Right ventricle myocardium inferior (tissue), 1 donor: ENCODE results near the gene HOXA7. TPM values are rescaled to one million over a fixed set of nuclear protein-coding genes. Genes with fewer than 3 reads are reported as not detected.

Source experiments
- ATAC-seq: fragments of 200-7000 bp; cut with Tn5 transposase; one replicate; pipeline ENCODE4 v1.9.1; 2020; ENCODE audit warnings: mild to moderate bottlenecking, moderate library complexity
- DNase-seq: peaks from one replicate; pipeline ENCODE4 v3.0.0; 2021; ENCODE audit errors: missing footprints
- intact Hi-C: fragments of 100-400 bp; cut with DNase I; formaldehyde crosslinking; loops from one replicate; pipeline ENCODE4 v1.11.0; 2022
- total RNA-seq: library from RNA; stranded (reverse); fragmentation: NEBNext Ultra II Directional; extraction: Animal tissue kit (Norgen Biotek cat#: 25700); gene quantifications from one replicate; pipeline ENCODE4 v1.2.1, GENCODE V29; 2021
- donor health status: DM: no; HTN: yes; CAD: no; lungs with severe emphysema.

Gene HOXA7
- total RNA-seq, 1 donor from 2014 or later: not detected

DNA sequence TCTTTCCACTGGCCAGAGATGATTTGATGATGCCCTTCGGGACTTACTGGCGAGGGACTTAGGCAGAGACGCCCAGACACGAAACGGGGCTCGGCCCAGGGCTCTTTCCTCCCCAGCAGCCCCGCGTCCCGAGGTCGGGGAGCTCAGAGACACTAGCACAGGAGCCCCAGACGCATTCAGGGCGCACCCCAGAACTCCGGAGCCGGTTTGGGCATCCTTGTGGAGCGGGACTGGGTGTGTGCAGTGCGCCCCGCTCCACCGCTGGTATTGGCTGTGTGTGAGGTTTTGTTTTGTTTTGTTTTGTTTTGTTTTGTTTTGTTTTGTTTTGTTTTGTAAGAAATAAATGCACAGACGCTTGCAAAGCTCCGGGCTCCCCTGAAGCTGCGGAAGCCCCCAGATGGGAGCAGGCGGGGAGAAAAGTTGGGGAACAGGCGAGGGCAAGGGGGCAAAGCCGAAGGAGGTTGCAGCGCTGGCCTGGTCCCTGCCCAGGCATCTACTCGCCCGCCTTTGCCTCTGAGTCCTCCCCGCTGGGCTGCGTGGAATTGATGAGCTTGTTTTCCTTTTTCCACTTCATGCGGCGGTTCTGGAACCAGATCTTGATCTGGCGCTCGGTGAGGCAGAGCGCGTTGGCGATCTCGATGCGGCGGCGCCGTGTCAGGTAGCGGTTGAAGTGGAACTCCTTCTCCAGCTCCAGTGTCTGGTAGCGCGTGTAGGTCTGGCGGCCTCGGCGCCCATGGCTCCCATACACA is 11.1 kb downstream of the HOXA7 start:
- ATAC-seq: no peak
- intact Hi-C loops: no loop called here
- DNase-seq: no peak

DNA sequence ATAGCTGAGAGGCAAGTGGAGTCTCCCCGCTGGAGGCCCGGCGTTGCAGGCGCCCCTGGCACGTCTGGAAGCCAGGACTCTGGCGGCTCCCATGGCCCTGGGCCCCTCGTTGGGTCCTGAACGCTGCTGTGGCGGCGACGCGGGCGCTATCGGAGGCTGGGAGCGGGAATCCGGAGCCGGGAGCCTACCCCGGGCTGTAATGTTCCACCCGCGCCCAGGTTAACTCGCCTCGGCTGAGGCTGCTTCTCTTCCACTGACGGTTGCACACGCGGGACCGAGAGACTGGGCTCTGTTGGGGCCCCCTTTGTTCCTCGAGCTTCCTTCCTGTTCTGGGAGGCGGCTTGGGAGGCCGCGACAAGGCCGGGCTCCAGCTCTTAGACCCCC is 11.7 kb downstream of the HOXA7 start:
- intact Hi-C loops: no loop called here
- no peak for DNase-seq
- no peak for ATAC-seq

DNA sequence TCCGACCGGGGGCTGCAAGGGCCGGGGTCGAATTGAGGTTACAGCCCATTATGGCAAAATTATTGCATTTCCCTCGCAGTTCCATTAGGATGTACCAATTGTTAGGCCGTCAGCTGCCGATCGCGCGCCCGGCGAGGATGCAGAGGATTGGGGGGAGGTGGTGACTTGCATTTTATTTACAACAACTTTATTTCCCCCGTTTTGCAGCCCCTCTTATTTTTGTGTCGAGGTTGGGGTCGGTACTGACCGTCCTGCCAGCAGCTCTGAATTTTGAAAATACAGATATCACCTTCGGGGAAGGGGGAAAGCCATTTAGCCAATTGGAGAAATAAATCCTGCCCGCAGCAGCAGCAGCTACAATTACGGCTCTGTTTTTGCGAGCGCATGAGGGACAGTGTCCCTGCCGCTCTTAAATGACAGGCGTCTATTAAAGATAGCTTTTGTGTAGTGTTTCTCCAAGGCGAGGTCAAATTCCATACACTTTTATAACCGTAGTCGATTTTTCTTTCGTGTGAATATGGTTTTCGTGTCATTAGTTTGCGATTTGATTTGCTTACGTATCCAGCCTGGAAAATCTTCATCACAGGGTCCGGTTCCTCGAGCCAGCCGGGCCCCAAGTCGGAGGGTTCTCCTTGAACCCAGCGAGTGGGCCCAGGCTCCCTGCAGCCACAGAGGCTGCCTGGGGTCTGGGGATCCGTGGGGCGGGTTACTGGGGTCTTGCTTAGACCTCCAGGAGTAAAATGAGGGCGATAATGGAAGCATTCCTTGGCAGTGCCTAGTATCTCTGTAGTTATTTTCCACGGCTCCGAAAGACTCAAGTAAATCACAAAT is 12.3 kb downstream of the HOXA7 start:
- intact Hi-C loops: no loop called here
- DNase-seq (no peak), ATAC-seq (no peak)

DNA sequence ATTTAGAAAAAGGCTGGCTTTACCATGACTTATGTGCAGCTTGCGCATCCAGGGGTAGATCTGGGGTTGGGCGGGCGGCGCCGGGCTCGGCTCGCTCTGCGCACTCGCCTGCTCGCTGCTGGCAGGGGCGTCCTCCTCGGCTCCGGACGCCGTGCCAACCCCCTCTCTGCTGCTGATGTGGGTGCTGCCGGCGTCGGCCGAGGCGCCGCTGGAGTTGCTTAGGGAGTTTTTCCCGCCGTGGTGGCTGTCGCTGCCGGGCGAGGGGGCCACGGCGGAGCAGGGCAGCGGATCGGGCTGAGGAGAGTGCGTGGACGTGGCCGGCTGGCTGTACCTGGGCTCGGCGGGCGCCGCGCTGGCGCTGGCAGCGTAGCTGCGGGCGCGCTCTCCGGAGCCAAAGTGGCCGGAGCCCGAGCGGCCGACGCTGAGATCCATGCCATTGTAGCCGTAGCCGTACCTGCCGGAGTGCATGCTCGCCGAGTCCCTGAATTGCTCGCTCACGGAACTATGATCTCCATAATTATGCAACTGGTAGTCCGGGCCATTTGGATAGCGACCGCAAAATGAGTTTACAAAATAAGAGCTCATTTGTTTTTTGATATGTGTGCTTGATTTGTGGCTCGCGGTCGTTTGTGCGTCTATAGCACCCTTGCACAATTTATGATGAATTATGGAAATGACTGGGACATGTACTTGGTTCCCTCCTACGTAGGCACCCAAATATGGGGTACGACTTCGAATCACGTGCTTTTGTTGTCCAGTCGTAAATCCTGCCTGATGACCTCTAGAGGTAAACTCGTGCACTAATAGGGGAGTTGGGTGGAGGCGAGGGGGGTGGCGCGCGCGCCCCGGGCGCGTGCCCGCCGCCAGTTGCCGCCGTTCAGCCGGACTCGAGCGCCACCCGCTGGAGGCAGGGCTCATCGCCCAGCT is 13.2 kb downstream of the HOXA7 start, which contains the start of gene HOXA5:
HOXA5 (minus strand) TSS at position 659 of the 927 bp plus-strand sequence; CDS start at position 585, 74 bp downstream.
- intact Hi-C loops: no loop called here
- ATAC-seq (no peak), DNase-seq (no peak)

DNA sequence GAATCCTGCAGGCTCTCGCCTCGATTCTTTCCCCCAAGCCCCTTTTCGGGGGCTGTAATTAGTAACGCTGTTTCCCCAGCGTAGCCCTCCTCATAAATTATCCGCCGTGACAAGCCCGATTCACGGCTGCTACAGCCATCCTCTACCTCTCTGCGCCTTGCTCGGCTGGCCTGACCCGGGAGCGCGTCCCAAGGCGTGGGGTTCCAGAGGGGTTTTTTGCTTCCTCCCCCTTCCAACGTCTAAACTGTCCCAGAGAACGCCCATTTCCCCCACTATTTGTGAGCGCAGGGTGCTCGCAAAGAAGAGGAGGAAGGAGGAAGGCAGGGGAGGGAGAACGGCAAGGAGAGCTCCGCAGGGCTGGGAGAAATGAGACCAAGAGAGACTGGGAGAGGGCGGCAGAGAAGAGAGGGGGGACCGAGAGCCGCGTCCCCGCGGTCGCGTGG is 13.9 kb downstream of the HOXA7 start:
- ATAC-seq (no peak), DNase-seq (no peak)
- intact Hi-C loops: no loop called here

DNA sequence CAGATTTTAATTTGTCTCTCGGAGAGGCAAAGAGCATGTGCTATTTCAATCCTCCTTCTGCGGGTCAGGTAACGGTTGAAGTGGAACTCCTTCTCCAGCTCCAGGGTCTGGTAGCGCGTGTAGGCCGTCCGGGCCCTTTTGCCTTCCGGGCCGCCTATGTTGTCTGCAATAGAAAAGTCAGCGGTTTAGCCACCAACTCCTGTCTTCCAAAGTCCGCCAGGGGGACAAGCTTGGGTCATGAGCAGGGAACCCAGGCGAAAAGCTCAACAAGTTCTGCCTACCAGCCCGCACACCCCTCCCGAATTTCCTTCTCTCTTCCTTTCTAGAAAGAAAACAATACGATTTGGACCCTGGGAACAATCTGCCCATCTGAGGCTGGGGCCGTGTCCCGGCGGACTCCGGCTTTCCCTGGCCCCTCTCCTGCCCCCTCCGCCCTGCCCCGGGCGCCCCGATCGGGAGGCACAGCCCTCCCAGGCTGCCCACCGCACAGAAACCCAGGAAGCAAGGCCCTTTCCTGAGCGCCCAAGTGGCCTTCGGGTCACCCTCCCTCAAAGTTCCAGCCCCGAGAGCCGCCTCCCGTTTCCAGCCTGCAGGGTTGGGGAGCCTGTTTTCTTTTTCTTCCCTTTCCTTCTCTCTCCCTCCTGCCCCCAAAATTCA is 14.4 kb downstream of the HOXA7 start:
- intact Hi-C loops: no loop called here
- DNase-seq: no peak

DNA sequence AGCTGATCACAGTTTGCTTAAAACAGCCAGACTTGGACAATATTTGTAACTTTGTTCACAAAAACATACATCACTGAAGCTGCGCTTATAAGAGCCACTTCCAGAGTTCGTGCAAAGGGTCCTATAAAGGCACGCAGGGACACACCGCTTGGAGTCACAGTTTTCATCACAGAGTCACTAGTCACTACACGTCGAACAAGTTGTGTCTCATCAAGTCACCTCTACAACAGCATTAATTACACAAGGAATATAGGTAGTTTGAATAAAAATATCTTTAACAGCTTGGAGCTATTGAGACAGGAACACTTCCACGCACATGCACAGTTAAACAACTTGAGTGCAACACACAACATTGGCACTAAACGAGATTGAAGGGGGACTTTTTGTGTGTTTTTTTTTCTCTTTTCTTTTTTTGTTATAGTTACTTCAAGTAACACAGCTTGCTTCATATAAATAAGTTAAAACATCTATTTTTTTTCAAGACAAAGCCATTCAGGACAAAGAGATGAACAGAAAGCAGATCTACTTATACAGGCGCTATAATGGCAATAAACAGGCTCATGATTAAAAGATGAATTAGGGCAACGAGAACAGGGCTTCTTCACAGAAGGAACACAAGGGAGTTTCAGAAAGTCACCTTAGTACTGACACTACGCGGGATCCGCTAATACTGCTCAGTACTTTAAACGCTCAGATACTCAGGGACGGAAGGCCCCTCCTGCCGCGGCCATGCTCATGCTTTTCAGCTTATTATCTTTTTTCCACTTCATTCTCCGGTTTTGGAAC is 15.1 kb downstream of the HOXA7 start:
- ATAC-seq (no peak), DNase-seq (no peak)
- intact Hi-C loops: no loop called here

More for the DNA sequence above, 14.4 kb downstream of the HOXA7 start:
- no peak for ATAC-seq

DNA sequence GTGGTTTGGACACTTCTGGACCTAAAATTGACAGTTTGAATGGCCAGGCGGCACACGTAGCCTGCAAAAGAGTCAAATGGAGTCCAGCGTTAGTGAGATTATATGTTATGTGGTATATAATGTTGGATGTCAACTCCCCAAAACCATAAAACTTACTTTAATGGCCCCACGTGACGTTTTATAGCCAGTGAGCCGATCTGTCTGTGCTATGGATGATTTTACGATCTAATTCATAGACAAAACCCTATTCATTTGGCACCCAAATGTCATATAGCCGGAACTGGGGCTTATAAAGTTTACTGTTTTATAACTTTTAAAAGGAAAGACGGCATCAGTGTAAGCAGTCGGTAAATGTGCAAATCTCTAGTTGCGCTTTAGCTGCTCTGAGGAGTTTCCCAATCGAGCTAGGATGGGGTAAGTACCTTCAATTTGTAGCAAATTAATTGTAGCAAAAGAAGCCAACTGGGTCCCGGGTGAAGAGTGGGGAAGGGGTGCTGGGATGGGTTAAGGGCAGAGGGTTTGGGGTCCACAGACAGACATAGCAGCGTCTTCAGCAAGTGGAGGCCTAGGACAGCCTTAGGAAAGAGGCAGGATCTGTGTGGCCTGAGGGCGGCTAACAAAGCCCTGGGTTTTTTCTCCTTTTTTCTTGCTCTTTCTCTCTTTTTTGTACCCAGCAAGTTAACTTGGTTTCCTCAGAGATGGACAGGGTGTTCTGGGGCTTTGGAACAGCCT is 16.2 kb downstream of the HOXA7 start:
- intact Hi-C loops: no loop called here
- DNase-seq (no peak), ATAC-seq (no peak)

DNA sequence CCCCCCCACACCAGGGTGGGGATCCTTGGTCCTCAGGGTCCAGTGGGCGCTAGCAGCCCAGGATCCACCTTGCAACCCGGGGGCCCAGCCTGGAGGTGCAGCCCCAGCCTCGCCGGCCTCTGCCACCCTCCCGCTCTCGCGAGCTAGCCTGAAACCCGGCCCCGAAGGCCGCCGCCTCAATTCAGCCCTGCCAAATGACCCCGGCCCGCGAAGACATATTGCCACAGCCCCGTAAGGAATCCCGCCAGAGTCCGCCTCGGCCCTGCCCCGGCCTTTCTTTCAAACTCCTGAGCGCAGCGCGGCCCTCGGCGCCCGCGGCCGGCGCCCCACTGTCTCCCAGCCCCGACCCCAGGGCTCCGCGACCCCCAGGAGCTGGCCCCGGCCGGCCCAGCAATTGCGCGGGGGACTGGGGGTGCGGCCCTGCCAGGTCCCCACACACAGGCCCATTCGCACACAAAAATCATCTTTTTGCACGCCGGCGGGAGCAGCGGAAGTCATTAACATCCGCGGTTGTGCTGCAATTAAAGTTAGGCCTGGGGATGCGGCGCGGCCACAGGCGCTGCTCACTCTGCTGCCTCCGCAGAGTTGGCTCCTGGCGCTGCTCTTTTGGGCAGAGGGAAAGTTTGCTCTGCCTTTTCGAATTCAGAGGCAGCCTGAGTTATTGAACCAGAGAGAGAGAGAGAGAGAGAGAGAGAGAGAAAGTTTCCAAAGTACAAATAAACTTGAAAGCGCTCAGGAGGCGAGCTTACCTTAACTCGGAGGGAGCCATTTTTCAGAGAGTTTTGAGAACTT is 16.9 kb downstream of the HOXA7 start:
- no peak for DNase-seq
- ATAC-seq: no peak
- intact Hi-C loops: no loop called here

DNA sequence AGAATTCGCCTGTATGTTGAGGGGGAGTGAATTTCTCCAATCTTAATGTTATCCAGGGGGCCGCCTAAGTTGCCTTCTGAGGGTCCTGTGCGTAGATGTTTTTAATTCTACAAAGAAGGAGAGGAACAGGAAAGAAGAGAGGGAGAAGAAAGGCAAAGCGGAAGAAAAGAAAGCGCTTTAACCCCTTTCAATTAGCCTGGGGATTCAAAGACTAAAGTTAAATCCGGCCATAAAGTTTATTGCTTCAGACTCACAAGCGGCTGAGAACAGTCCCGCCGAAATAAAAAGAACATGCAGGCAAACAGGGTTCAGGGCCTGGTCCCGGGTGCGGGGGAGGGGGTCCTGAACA is 17.5 kb downstream of the HOXA7 start:
- no peak for ATAC-seq

DNA sequence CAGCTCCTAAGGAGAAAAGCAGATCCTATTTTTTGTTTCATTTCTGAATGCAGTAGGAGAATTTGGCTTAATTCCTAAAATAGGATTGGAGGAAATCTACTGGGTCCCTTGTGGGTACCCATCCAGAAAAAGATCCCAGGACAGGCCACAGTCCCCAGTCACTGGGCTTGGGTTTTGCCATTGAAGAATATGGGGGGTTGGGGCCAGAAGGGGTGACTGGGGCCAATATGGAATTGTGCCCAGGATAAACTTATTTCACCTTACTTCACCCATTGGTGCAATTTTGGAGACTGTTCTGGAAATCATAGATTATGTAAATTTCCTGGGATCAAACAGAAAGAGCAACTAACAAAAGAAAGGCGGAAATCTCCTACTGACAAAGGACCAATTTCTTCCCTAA is 18.0 kb downstream of the HOXA7 start:
- DNase-seq (no peak), ATAC-seq (no peak)
- intact Hi-C loops: no loop called here

More for the DNA sequence above, 17.5 kb downstream of the HOXA7 start:
- intact Hi-C loops: no loop called here
- DNase-seq: no peak

DNA sequence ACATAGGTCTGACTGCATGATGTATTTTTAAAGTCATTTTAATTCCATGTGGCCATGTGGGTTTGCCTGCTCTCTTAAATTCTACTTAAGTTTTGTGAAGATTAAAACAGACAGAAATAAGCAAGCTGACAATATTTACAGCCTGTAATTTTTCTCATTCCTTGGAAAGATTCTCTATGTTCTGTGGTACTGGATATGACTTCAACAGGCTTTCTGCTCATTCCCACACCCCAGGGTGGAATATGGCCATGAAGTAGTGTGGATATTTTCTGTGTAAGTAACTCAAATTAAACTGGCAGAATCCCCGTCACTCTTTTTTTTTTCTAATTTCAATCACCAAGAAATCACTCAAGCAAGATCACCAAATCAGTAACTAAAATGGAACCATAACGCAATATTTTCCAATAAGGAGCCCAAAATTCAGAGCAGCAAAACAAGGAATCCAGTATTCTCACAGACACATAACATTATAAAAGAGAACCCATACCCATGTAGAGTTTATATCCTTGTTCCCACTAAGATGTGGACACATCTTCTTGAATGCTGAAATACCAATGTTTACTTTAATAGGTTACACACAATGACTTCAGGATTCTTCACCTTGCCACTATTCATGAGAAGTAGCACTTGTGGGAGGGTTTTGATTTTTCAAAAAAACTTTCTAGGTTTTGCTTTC is 18.7 kb downstream of the HOXA7 start:
- intact Hi-C loops: no loop called here
- DNase-seq (no peak), ATAC-seq (no peak)

DNA sequence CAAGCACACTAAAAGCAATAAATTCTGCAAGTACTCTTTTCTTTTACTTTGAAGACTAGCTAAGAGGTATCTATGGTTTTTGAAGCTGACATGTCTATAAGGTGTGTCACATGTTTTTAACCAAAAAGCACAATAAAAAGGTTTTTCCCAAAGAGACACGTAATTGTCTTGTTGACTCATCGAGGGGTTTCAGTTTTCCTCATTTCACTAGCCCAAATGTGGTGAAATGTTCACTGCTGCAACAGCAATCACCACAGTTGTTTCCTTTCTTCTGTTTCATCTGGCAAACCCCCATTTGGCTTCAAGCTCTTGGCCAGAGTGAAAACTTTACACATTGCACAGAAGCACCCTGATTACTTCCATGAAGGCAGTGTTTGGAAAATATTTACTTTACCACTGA is 22.1 kb downstream of the HOXA7 start:
- DNase-seq: no peak
- ATAC-seq: no peak
- intact Hi-C loops: no loop called here

DNA sequence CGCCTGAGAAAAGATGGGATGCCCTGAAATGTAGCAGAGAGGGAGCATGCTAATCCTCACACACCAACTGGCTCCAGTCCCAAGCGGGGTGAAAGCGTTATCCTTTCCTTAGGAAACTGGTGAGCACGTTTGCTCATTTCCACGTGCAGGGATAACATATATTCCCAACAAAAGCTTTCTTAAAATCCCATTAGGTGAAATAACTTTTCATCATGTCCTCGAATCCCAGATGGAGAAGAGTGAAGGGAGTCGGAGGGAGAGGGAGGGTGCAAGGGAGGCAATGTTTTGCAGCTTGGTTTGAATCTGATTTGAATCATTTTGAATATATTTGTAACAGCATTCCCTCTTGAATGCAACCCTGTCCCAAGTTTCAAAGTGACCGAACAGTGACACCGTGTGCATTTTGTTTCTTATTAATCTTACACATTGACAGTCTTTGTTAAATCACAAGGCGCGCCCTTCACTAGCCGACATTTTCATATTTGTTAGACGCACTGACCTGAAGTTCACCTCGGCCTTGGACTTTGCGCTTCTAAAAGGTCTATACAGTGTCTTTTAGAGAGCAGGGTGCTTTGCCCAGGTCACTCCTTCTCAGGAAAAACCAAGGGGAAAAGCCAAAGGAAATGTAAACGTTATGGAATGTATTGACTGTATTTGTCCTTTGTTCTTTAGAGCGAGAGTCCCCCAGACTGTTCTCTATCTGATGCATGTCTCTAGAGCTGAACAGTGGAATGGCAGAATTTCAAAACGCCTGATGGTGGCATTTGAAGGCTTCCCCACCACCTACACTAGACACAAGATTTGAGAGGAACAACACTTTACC is 22.9 kb downstream of the HOXA7 start:
- DNase-seq: no peak
- ATAC-seq: no peak
- intact Hi-C loops: loop anchor here (2.0 kb wide), 1 partner anchor 279 kb away; no protein-coding TSS in a partner anchor

DNA sequence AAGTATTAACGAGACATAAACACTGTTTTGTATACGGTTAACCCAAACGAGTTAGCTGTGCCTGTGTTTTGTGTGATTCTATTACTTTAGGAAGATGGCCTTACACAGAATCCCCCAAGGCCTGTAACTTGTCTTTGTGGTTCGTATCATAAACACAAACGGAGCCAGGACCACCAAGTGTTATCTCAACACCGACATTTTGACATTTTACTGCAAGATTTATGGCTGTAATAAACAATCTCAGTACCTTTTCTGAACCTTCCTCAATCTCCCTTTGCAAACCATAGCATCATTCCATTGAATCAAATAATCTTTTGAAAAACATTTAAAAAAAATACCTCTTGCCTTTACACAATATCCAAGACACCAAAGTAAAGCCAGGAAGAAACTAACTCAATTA is 23.5 kb downstream of the HOXA7 start:
- DNase-seq (no peak), ATAC-seq (no peak)
- intact Hi-C loops: loop anchor here (2.0 kb wide), 1 partner anchor 278 kb away; no protein-coding TSS in a partner anchor
